ENCODE measurements around the gene TMEM266.

Gene TMEM266

DNA sequence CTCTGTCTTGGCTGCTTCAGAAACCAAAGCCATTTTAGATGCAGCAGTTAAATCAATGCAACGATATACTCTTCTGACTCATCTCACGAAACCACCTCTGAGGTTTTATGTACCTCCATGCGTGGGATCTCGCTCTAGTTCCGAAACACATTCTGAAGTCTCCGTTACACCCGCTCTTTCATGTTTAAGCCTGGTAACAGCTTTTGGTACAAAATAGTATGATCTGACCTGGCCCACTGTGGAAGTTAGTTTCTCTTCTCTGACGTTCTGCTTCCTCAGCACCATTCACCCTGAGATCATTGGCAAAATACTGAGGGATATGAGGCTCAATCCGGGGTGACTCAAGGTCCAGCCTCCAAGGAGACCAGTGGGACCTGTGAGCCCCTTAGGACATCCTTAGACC is 121.9 kb downstream of the TMEM266 start:
- no peak for DNase-seq (ENCODE audit: low read depth, low spot score)

GRCh38 chr15:76183930-76184649 is 124.3 kb downstream of the TMEM266 start:
- no peak for DNase-seq (ENCODE audit: low read depth, low spot score)

- no peak for DNase-seq (ENCODE audit: low read depth, low spot score)
These were observed 124.9 kb downstream of the TMEM266 start for GRCh38 chr15:76184650-76185035.

- DNase-seq (ENCODE audit: low read depth, low spot score): peak; percentile 43
These were observed 125.9 kb downstream of the TMEM266 start for GRCh38 chr15:76185716-76186115.

GRCh38 chr15:76187163-76187562 is 127.4 kb downstream of the TMEM266 start:
- DNase-seq (ENCODE audit: low read depth, low spot score): no peak

DNA sequence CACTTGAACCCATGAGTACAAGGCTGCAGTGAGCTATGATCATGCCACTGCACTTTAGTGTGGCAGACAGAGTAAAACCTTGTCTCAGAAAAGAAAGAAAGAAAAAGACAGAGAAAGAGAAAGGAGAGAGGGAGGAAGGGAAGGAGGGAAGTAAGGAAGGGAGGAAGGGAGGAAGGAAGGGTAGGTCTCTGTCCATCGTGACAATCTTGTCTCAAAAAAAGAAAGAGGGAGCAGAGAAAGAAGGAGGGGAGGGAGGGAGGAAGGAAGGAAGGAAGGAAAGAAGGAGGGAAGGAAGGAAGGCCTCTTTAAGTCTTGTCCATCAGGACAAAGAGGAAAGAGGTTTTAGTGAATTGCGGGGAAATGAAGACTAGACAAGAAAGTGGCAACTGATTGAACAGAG is 129.3 kb downstream of the TMEM266 start:
- DNase-seq (ENCODE audit: low read depth, low spot score): no peak

GRCh38 chr15:76190070-76190564 is 130.3 kb downstream of the TMEM266 start:
- no peak for DNase-seq (ENCODE audit: low read depth, low spot score)

DNA sequence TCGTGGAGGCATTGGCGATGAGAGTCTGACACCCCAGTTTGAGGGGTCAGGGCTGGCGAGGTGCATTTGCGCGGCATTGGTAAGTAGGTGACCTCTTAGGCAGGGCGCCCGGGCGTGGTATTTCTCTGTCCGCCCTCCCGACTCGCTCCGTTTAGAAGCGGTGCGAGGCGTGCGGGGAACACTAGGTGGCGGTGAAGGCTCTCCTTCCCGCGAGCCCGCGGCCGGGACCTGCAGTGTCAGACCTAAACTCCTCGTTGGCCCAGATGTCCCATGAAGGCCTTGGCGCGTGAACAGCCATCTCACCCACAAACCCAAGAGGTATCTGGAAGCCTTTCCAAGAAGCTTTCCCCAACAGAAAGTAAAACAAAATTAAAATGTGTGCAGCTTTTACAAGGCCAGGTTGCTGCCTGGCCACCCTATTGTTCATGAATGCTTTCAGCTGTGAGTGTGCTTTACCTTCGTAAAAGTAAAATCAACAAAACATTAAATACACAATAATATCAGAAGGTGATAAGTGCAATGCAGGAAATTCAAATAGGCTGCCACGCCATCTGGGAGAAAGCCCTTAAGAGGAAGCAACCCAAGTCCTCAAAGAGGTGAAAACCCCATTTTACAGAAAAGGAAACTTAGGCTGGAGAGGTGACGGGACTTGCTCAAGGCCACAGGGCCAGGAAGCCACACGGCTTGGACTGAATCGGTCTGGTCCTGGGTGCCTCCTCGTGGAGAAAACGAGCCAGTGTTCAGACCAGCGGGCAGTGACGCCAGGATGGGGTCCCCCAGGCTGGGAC is 131.2 kb downstream of the TMEM266 start:
- DNase-seq (ENCODE audit: low read depth, low spot score): peak; percentile 36

DNA sequence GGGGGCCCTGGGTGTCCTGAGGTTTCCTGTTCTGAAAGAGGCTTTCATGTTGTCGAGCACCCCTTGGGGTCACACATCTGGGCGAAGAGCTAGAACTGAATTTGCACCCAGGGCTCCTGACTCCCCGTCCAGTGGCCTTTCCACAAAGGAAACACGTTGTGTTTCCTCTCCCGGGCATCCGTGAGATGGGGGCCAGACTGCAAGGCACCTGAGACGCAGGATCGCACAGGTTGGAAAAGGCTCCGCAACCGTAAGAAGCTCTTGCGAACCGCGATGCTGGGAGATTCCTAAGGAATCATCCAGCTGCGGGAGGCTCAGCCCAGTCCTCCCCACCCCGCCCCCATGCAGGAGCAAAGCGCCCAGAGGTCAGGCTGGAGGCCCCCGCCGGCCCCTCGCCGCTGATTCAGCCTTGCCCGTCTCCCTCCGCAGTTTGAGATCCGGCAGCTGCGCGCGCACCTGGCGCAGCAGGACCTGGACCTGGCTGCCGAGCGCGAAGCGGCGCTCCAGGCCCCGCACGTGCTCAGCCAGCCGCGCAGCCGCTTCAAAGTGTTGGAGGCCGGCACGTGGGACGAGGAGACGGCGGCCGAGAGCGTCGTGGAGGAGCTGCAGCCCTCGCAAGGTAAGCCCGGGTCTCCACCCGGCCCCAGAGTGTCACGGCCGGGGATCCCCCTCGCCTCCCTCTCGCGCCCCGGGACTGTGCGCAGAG is 131.9 kb downstream of the TMEM266 start:
- DNase-seq (ENCODE audit: low read depth, low spot score): no peak

- no peak for DNase-seq (ENCODE audit: low read depth, low spot score)
These were observed 132.9 kb downstream of the TMEM266 start for GRCh38 chr15:76192715-76193114.

DNA sequence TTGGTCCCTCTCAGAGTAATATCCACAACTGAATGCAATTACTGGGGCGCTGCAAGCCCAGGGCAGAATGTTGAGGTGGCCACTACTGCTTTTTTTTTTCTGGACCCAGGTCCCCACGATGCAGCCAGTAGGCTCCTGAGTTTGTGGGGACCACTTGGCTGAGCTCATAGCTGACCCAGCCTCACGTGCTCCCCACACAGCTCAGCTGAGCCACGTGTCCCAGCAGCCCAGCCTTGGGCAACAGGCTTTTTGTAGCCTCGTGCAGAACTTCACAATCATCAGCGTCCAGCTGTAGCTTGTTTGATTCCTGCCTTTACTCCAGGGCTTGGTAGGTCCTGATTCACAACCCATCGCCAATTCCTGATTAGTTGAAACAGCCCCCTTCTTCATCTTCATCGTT is 134.1 kb downstream of the TMEM266 start:
- DNase-seq (ENCODE audit: low read depth, low spot score): no peak

GRCh38 chr15:76195506-76196268 is 135.9 kb downstream of the TMEM266 start:
- DNase-seq (ENCODE audit: low read depth, low spot score): no peak

GRCh38 chr15:76196269-76197231 is 136.8 kb downstream of the TMEM266 start:
- no peak for DNase-seq (ENCODE audit: low read depth, low spot score)

- no peak for DNase-seq (ENCODE audit: low read depth, low spot score)
These were observed 138.1 kb downstream of the TMEM266 start for GRCh38 chr15:76197703-76198455.

DNA sequence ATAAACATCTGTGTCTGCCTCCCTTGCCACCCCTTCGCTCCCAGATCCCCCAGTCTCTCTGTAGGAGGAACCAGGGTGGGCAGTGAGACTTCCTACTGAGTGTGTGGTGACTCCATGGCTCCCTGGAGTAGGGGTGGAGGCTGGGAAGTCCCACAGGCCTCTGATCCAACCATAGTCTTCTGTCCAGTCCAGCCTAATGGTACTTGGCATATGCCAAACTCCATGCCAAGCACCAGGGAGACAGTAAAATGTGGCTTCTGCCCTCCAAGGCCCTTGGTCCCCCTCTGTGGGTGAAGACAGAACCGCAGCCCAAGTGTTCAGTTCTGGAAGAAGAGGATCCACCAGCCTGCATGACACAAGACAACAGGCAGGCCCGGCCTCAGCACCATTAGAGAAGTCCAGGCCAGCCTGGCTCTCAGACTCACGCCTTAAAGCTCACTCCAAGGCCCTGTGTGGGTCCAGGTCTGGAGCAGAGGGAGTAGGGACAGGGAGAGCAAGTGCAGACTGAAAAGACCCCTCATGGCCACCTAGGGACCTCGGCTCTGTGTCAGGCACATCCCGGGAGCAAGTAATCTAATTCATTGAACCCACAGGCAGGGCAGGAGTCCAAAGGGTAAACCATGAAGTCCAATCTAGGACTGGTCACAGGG is 138.8 kb downstream of the TMEM266 start:
- no peak for DNase-seq (ENCODE audit: low read depth, low spot score)

- no peak for DNase-seq (ENCODE audit: low read depth, low spot score)
These were observed 139.6 kb downstream of the TMEM266 start for GRCh38 chr15:76199106-76200082.

DNA sequence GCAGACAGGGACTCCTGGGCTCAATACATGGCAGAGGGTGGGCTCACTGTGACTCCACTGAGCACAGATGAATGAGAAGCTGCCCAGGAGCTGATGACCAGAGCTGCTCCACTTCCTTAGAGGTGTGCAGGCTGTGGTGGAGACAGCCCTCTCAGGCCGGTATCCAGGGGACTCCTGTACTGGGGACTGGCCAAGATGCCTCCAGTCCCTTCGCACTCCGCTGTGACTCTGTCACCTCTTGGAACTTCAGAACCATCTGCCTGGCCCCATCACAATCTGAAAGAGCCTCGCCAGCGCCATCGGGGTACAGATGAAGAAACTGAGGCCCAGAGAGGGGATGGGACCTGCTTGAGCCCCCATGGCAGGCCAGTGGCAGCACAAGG is 140.3 kb downstream of the TMEM266 start:
- no peak for DNase-seq (ENCODE audit: low read depth, low spot score)

- no peak for DNase-seq (ENCODE audit: low read depth, low spot score)
These were observed 140.9 kb downstream of the TMEM266 start for GRCh38 chr15:76200641-76201105.
